Neural progenitor cell (in vitro differentiated cells): Measurements from ENCODE around the gene ETFA. TPM values are rescaled to one million over a fixed set of nuclear protein-coding genes. Genes with fewer than 3 reads are reported as not detected.

ENCODE experiments used
- DNase-seq: peaks from one replicate; pipeline ENCODE4 v3.0.0-alpha.2; 2016; ENCODE audit warnings: low spot score
- H2AFZ ChIP-seq: fragments of 200-600 bp; sonication (generic); replicated peaks from 2 replicates; pipeline ENCODE4 v1.6.1; 2016; ENCODE audit warnings: antibody characterized with exemption
- H3F3A ChIP-seq: fragments of 200-600 bp; sonication (generic); 2 replicates; pipeline ENCODE4 v1.6.1; 2016; ENCODE audit warnings: antibody characterized with exemption, low read depth
- H3K27ac ChIP-seq: fragments of 200-600 bp; sonication (generic); 2 replicates; pipeline ENCODE4 v1.5.1; 2016; ENCODE audit warnings: mild to moderate bottlenecking
- H3K27me3 ChIP-seq: fragments of 200-600 bp; sonication (generic); 2 replicates; pipeline ENCODE4 v1.6.1; 2016; ENCODE audit warnings: mild to moderate bottlenecking, moderate library complexity
- H3K36me3 ChIP-seq: fragments of 200-600 bp; sonication (generic); 2 replicates; pipeline ENCODE4 v1.5.1; 2016
- H3K4me1 ChIP-seq: fragments of 200-600 bp; sonication (generic); 2 replicates; pipeline ENCODE4 v1.6.1; 2016; ENCODE audit warnings: mixed run types
- H3K4me2 ChIP-seq: fragments of 200-600 bp; sonication (generic); 2 replicates; pipeline ENCODE4 v1.6.1; 2016
- H3K4me3 ChIP-seq: fragments of 200-600 bp; sonication (generic); 2 replicates; pipeline ENCODE4 v1.5.1; 2016
- H3K79me2 ChIP-seq: fragments of 200-600 bp; sonication (generic); 2 replicates; pipeline ENCODE4 v1.6.1; 2016; ENCODE audit warnings: low read depth
- H3K9ac ChIP-seq: fragments of 200-600 bp; sonication (generic); 2 replicates; pipeline ENCODE4 v1.6.1; 2016
- H3K9me3 ChIP-seq: fragments of 200-600 bp; sonication (generic); 2 replicates; pipeline ENCODE4 v1.5.1; 2016; ENCODE audit warnings: low read depth
- H4K20me1 ChIP-seq: fragments of 200-600 bp; sonication (generic); 2 replicates; pipeline ENCODE4 v1.6.1; 2016; ENCODE audit warnings: low read depth
- H3K27ac Mint-ChIP-seq: 3 replicates; pipeline ENCODE4 v1.8.0; 2021; ENCODE audit warnings: mixed read lengths
- H3K27me3 Mint-ChIP-seq: 2 replicates; pipeline ENCODE4 v1.8.0; 2022; ENCODE audit warnings: low read depth, mild to moderate bottlenecking, inconsistent platforms, moderate library complexity, mixed read lengths; ENCODE audit not compliant: insufficient read depth
- H3K36me3 Mint-ChIP-seq: 3 replicates; pipeline ENCODE4 v1.8.0; 2021; ENCODE audit warnings: mixed read lengths
- H3K4me1 Mint-ChIP-seq: 3 replicates; pipeline ENCODE4 v1.8.0; 2021; ENCODE audit warnings: mixed read lengths
- H3K4me3 Mint-ChIP-seq: 3 replicates; pipeline ENCODE4 v1.8.0; 2021; ENCODE audit warnings: mild to moderate bottlenecking, moderate library complexity, mixed read lengths
- H3K9me3 Mint-ChIP-seq: 3 replicates; pipeline ENCODE4 v1.8.0; 2020; ENCODE audit warnings: mixed read lengths
- EZH2 ChIP-seq: fragments of 200-600 bp; sonication (generic); IDR thresholded peaks from 2 replicates; pipeline ENCODE4 v1.6.1; 2017; ENCODE audit warnings: antibody characterized with exemption, mild to moderate bottlenecking, moderate library complexity
- EZH2phosphoT487 ChIP-seq: fragments of 200-600 bp; sonication (generic); IDR thresholded peaks from 2 replicates; pipeline ENCODE4 v1.6.1; 2017; ENCODE audit warnings: antibody characterized with exemption
- total RNA-seq: library from RNA; depleted of rRNA; stranded (reverse); fragments of >200 nt; gene quantifications from 2 replicates; pipeline ENCODE4 v1.2.3, GENCODE V29; 2015; ENCODE audit warnings: low replicate concordance
- TF ChIP-seq, protein P1 (sequence below): fragments of 200-600 bp; sonication (generic); IDR thresholded peaks from 2 replicates; pipeline ENCODE4 v1.5.1; 2017; ENCODE audit warnings: antibody characterized with exemption, mild to moderate bottlenecking

Gene ETFA
- total RNA-seq, 1 donor from 2014 or later, result 99.3 TPM

DNA sequence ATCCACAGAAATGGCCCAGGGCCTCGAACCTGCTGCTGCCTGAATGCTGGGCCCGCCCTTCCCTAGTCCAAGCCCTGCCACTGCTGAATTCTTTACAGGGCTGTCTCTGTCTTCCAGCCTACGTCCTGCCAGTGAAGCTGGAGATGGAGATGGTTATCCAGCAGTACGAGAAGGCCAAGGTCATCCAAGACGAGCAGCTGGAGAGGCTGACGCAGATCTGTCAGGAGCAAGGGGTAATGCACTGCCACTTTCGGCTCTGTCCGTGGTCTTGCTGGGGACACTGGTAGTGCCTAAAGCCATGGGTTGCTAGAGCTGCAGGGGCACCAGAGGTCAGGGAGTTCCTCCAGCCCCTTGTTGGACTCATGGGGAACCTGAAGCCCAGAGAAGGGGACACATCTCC is 135.8 kb downstream of the ETFA start:
- Histone ChIP-seq H3K36me3 (no peaks in the 10 kb centered on the region), H3K9ac (no peak overlapping the region), H3K79me2 (no peaks in the 10 kb centered on the region), H3F3A (no peaks in the 10 kb centered on the region), H3K27ac (no peak overlapping the region), H4K20me1 (no peaks in the 10 kb centered on the region), H3K27me3 (no peaks in the 10 kb centered on the region), H3K4me2 (no peak overlapping the region), H3K4me3 (no peak overlapping the region), H2AFZ (no peak overlapping the region), H3K4me1 (peaks cover 3% of the 10 kb centered on the region), H3K9me3 (no peaks in the 10 kb centered on the region)
- Mint-ChIP-seq H3K27me3 (peaks cover 8% of the 10 kb centered on the region), H3K4me3 (no peak overlapping the region), H3K36me3 (no peaks in the 10 kb centered on the region), H3K4me1 (peaks cover 15% of the 10 kb centered on the region), H3K27ac (no peak overlapping the region), H3K9me3 (peaks cover 3% of the 10 kb centered on the region)
- no peak for DNase-seq
- TF ChIP-seq EZH2, result no peak
- TF ChIP-seq EZH2phosphoT487, result no peak
- TF ChIP-seq, protein P1, sequence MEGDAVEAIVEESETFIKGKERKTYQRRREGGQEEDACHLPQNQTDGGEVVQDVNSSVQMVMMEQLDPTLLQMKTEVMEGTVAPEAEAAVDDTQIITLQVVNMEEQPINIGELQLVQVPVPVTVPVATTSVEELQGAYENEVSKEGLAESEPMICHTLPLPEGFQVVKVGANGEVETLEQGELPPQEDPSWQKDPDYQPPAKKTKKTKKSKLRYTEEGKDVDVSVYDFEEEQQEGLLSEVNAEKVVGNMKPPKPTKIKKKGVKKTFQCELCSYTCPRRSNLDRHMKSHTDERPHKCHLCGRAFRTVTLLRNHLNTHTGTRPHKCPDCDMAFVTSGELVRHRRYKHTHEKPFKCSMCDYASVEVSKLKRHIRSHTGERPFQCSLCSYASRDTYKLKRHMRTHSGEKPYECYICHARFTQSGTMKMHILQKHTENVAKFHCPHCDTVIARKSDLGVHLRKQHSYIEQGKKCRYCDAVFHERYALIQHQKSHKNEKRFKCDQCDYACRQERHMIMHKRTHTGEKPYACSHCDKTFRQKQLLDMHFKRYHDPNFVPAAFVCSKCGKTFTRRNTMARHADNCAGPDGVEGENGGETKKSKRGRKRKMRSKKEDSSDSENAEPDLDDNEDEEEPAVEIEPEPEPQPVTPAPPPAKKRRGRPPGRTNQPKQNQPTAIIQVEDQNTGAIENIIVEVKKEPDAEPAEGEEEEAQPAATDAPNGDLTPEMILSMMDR, result no peak

DNA sequence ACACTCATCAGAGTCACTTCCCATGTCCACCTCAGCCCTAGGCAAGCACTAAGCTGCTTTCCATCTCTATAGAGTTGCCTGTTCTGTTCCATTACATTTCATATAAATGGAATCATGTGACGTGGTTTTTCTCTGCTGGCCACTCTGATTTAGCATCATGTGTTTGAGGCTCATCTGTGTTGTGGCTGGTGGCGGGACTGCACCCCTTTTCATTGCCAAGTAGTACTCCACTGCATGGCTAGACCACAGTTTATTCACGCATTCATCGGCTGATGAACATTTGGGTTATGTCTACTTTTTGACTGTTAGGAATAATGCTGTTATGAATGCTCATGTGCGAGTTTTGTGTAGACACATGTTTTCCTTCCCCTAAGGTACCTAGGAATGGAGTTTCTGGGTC is 136.6 kb downstream of the ETFA start:
- H4K20me1 ChIP-seq, result no peaks in the 10 kb centered on the region
- no peaks in the 10 kb centered on the region for H3K36me3 Mint-ChIP-seq
- H3K9me3 Mint-ChIP-seq, result peaks cover 3% of the 10 kb centered on the region
- H3K9me3 ChIP-seq, result no peaks in the 10 kb centered on the region
- H3K27ac ChIP-seq, result no peak overlapping the region
- no peaks in the 10 kb centered on the region for H3K36me3 ChIP-seq
- no peak overlapping the region for H3K27ac Mint-ChIP-seq
- no peak overlapping the region for H3K4me2 ChIP-seq
- H3K79me2 ChIP-seq, result no peaks in the 10 kb centered on the region
- no peaks in the 10 kb centered on the region for H3F3A ChIP-seq
- no peak overlapping the region for H2AFZ ChIP-seq
- H3K4me3 Mint-ChIP-seq, result no peak overlapping the region
- no peak overlapping the region for H3K9ac ChIP-seq
- no peak for DNase-seq
- TF ChIP-seq EZH2 (no peak), EZH2phosphoT487 (no peak)
- TF ChIP-seq, protein P1, result no peak
- H3K27me3 Mint-ChIP-seq, result peaks cover 8% of the 10 kb centered on the region
- H3K4me3 ChIP-seq, result no peak overlapping the region
- H3K4me1 ChIP-seq, result peaks cover 3% of the 10 kb centered on the region
- H3K27me3 ChIP-seq, result no peaks in the 10 kb centered on the region
- H3K4me1 Mint-ChIP-seq, result peaks cover 15% of the 10 kb centered on the region

DNA sequence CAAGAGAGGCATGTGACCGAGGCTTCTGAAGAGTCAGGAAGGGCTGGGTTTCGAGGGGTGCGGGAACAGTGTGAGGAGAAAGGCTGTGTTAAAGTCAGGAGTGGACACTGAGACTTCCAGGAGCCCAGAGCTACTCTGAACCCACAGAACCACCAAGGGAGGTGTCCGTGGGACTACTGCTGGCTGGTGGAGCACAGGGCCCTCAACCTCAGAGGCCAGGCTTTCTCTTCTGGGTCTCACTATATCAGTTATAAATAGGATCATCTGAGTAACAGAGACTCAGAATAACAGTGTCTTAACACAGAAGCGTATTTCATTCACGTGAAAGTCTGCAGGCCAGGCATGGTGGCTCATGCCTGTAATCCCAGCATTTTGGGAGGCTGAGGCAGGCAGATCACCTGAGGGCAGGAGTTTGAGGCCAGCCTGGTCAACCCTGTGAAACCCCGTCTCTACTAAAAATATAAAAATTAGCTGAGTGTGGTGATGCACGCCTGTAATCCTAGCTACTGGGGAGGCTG is 137.9 kb downstream of the ETFA start:
- Histone ChIP-seq H3F3A (no peaks in the 10 kb centered on the region), H3K27ac (no peak overlapping the region), H3K4me2 (no peak overlapping the region), H3K27me3 (no peaks in the 10 kb centered on the region), H3K9ac (no peak overlapping the region), H3K79me2 (no peaks in the 10 kb centered on the region), H3K9me3 (no peaks in the 10 kb centered on the region), H3K4me1 (peaks cover 3% of the 10 kb centered on the region), H4K20me1 (no peaks in the 10 kb centered on the region), H2AFZ (no peak overlapping the region), H3K36me3 (no peaks in the 10 kb centered on the region), H3K4me3 (no peak overlapping the region)
- H3K36me3 Mint-ChIP-seq, result no peaks in the 10 kb centered on the region
- peaks cover 12% of the 10 kb centered on the region for H3K4me1 Mint-ChIP-seq
- H3K4me3 Mint-ChIP-seq, result no peak overlapping the region
- H3K27me3 Mint-ChIP-seq, result peaks cover 8% of the 10 kb centered on the region
- no peak for DNase-seq
- TF ChIP-seq EZH2phosphoT487, result no peak
- TF ChIP-seq EZH2, result no peak
- TF ChIP-seq, protein P1, result no peak
- no peak overlapping the region for H3K27ac Mint-ChIP-seq
- peaks cover 3% of the 10 kb centered on the region for H3K9me3 Mint-ChIP-seq
